HG03558 (cell line): ENCODE data around the gene CDPF1.

Experiments
- ATAC-seq: cut with Tn5 transposase; IDR thresholded peaks from one replicate; pipeline ENCODE4 v1.9.1; 2021; ENCODE audit warnings: moderate number of reproducible peaks; ENCODE audit not compliant: unreplicated experiment; ENCODE audit errors: extremely low read depth

The CDPF1 gene, protein sequence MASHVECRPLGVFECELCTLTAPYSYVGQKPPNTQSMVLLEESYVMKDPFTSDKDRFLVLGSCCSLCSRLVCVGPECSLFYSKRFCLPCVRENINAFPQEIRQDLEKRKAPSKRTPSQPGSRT

DNA sequence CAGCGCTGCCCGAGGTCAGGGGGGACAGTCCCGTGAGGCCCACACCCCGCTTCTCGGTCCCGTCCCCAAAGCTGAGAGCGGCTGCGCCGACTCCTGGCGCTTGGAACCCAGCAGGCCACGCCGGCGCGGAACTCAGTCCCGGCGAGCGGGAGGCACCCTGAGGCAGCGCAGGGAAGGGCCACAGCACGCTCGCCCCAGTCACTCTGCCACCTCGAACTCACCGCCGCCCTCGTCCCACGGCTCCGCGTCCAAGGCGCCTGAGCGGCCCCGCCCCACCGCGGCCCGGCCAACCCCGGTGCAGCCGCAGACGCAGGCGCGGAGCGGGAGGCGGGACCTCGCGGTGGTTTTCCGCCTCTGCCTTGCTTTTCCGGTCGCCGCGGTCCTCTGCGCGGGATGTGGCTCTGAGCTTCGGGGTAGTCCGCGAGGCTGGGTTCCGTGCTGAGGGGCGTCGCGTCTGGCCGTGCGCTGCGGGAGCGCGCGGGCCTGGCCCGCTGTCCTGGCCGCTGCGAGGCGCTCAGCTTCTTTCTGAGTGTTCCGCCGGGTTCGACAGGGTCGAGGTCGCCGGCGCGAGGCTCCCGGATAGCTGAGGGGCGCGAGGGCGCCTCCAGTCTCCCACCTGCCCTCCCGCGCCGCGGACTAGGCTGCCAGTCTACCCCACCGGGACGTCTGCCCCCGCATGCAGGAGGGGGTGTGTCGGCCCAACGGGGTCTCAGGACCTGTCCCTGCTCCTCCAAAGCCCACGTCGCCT is at the start of gene CDPF1:
CDPF1 (minus strand) TSS at position 259 of the 748 bp plus-strand sequence. CDS start 2,009 bp downstream, outside the sequence.
- peak; percentile 81 for ATAC-seq

DNA sequence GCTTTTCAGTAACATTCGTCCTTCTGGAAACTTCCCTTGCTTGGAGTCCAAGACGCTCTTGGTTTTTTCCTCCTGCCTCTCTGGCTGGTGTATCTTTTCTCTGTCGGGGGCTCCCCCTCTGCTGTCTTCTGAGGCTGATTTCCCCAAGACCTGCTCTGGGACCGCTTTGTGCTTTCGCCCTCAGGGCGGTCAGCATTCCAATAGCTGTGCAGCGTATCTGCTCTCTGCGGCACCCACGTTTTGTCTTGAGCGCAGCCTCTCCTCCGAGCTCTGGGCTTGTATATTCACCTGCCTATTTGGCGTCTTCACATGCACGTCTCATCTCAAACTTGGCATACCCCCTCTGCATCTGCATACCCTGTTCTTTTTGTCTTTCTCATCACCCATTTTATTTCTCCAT is 49.0 kb upstream of the CDPF1 start:
- no peak for ATAC-seq

DNA sequence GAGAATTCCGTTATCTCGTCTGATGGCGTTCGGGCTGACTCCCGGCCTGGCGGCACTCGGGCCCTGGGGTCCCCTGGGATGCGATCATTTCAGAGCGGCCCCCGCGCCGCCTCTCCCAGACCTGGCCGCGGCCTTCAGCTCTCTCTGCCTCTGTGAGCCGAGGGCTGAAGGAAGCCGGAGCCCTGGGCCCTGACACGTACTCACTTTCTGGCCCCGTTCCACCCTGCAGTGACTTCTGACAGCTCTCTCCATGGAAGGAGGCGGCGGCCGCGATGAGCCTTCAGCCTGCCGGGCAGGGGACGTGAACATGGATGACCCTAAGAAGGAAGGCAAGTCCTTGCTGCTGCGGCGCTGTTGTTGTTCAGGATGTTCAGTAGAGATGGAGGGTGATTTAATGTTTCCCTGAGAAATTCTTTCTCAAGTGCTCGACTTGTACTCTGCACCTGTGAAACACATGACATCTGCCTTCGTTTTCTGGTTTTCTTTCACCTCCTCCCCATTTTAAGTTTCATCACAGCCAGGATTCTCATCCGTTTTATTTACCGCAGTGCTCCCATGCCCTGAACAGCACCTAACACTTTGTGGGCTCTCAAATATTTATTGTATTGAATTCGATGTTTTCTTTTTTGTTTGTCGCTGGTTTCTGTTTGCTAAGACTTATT is 47.2 kb upstream of the CDPF1 start:
- ATAC-seq: no peak

DNA sequence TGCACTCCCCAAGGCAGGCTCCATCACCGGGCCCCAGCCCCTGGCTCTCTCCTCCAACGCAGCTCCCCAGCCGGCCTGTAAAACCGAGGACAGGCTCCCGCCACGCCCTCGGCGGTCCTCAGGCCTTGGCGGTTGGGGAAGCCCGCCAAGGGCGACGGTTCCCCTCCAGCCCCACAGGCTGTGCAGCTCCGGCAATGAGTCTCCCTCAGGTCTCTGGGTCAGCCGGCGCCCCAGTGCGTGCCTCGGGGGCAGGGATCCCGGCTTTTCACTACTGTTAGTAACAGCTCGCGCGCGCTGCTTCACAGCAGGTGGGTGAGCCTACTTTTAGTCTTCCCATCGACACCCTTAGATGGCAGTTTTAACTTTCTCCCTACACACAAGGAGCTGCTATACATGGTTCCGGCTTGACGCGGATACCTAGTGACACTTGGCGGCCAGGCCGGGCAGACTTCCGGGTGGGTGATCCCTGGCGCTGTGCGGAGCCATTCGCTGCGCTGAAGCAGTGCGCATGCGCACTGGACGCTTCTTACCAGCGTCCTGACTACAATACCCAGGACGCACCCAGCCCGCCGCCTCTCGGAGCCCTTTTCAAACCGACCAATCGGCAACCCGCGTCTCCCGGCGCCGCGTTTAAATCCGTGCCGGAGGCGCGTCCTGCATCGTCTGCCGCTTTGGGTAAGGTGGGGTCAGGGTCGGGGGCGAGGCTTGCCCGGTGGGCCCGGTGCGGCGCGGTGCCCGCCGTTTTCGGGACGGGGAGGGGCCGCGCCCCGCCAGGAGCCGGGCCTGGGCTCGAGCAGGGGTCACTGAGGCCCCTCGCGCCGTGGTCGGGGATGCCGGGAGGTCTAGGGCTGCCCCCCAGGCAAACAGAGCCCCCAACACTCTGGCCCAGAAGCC is 46.4 kb upstream of the CDPF1 start, which contains the start of gene GTSE1:
GTSE1 (plus strand) TSS at position 614 of the 894 bp plus-strand sequence. CDS start 531 bp downstream, outside the sequence.
- peak; percentile 72 for ATAC-seq

DNA sequence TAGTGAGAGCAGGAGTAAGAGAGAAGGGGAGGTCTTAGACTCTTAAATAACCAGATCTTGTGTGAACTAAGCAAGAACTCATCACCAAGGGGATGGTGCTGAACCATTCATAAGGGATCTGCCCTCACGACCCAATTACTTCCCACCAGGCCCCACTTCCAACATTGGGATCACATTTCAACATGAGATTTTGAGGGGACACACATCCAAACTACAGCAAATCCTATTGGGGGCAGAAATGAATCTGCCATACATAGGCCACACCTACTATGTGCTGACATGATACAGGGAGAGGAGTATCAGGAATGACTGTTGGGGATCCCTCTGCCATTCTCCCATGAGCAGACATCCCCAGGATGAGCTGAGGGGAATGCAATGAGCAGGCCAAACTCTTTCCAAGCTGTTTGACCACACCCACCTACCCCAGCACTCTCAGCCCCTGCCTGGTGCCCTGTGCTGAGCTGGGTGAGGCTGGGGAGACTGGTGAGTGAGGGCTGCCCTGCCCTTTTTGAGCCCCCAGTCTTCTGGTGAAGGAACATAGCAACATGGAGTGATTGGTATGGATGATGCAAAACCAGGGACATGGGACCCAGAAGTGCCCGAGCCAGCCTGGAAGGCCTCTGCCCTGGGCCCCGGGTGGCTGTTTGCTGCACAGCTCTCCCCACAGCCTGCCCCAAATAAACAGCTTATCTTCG is 45.3 kb upstream of the CDPF1 start:
- no peak for ATAC-seq

DNA sequence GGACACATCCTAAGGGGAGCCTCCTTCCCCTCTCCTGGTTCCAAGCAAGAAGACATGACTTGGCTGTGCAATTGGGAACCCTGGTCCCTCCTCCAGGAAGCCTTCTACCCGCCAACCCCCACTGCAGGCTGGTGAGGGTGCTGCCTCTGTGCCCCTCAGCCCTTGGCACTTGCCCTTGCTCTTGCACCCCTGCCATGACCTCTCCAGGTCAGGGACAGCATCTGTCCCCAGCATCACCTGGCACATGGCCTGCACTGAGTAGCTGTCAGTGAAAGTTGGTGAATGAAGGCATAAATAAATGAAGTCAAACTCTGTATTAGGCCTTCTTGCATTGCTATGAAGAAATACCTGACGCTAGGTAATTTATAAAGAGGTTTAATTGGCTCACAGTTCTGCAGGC is 44.7 kb upstream of the CDPF1 start:
- ATAC-seq: no peak

DNA sequence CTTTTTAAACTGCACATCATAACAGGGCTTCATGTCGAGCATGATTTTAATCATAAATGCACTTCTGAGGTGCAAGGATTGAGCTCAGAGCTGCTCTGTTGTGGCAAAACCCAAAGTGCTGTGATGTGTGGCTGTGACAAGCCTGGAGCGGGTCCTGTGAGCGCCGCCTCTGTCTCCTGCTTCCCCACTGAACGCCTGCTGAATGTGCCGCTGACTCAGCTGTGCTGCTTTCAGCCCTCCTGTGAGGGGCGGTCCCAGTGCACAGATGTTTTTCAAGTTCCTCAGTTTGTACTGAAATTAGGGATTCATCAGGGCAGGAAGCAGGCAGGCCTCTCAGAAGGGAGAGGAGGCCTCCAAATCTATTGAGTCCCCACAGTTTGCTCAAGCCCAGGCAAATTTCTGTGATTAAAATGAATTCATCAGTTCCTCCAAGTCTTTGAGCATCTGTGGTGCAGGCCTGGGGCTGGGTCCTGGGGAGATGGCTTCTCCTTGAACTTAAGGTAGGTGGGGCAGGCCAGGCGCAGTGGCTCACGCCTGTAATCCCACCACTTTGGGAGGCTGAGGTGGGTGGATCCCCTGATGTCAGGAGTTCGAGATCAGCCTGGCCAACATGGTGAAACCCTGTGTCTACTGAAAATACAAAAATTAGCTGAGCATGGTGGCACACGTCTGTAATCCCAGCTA is 43.6 kb upstream of the CDPF1 start:
- no peak for ATAC-seq

DNA sequence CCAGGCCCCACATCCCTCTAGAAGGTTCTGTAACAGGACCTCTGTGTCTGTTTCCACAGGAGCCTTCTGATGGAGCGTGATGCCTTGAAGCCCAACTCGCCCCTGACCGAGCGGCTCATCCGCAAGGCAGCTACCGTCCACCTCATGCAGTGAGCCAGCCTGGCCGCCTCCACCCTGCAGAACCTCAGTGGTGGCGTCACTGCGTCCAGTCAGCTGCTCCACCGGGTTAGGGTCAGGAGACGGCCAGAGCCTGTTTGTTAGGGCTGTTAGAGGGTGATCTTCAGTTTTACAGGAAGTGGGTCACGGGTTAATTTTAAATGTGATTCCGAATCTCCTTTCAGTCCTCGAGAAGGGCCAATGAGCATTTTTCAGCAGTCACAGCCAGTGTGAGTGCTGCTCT is 42.6 kb upstream of the CDPF1 start:
- ATAC-seq: no peak

DNA sequence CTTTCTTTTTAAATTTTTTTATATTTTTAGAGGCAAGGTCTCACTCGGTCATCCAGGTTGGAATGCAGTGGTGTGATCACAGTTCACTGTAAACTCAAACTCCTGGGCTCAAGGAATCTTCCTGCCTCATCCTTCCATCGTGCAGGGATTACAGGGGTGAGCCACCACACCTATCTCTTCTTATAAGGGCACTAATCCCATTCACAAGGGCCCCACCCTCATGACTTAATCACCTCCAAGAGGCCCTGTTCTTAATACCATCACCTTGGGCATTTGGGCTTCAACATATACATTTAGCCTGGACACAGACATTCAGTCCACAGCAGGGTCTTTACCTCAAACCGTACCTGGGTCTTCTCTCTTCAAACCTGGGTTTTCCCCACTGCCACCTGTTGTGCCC is 42.1 kb upstream of the CDPF1 start:
- no peak for ATAC-seq

DNA sequence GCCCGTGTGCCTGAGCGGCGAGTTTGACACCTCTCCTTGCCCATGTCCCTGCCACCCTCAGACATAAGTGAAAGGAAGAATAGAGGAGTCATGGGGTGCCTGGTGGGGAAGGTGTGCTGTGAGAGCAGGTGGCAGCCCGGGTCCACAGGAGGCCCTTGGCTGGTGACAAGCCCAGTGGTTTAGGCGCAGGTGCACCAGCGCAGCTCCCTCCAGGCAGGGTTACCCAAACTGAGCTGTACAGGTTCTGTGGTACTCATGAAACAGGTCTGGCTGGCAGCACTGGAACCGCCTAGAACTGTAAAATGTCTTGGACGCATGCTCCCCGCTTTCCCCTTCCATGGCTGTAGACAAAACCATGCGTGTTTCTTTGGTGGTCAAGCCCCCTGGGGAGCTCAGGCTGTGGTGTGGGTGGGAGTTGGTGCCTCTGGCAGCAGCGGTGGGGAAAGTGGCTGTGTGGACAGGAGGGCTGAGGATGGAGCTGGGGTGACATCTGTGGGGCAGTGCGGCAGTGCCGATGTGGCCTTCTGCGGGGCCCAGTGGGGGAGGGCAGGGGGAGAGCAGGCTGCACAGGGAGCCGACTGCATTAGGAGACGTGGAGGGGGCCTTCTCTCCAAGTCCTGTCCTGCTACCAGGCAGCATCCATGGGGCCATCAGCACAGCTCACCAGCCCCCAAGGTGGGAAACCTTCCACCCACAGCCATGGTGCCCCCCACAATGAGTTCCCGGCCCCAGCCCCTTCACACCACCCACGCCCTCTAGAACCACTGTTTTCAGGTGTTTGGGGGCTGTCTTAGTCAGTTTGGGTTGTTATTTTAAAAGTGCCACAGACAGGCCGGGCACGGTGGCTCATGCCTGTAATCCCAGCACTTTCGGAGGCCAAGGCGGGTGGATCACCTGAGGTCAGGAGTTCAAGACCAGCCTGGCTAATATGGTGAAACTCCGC is 41.0 kb upstream of the CDPF1 start:
- ATAC-seq: no peak

DNA sequence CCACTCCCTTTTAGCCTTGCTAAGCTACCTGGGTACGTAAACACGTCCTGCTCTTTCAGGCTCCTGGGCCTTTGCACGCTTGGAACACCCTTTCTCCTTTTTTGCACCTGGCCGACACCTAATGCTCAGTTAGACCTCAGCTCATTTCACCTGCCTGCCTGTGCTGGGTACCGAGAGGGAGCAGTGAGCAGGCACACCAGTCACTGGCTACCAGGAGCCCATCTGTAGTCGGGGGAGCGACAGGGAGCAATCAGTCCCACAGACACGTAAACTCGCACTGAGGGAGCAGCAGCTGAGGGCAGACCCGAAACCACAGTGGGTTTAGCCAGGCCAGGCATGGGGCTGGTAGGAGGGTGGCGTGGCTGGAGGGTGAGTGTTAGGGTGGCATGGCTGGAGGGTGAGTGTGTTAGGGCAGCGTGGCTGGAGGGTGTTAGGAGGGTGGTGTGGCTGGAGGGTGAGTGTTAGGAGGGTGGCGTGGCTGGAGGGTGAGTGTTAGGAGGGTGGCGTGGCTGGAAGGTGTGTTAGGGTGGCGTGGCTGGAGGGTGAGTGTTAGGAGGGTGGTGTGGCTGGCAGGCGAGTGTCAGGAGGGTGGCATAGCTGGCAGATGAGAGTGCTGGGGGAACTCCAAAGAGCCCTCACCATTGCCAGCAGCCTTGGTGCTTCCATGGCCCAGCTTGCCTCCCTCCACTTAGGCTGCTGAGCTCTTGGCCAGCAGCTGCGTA is 40.2 kb upstream of the CDPF1 start:
- ATAC-seq: no peak

DNA sequence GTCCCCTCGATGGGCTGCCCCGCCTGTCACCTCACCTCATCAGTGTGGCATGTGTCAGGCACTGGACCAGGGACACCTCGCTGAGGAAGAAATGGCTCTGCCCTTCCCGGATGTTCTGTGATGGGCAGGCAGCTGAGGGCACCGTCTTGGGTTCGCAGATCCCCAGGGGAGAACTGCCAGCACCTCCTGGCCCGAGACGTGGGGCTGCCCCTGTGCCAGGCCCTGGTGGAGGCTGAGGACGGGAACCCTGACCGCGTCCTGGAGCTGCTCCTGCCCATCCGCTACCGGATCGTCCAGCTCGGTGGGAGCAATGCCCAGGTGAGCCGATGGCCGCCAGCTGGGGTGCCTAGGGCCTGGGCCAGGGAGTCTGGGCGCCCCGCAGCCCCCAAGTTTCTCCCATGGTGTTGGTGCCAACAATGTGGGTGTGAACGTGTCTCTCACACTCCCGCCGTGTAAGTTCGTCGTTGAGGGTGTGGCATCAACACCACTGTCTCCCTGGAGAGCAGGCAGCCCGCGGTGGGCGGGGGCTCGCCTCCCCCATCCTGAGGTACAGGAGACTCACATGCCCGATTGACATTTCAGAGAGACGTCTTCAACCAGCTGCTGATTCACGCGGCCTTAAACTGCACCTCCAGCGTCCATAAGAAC is 39.3 kb upstream of the CDPF1 start:
- ATAC-seq: no peak

DNA sequence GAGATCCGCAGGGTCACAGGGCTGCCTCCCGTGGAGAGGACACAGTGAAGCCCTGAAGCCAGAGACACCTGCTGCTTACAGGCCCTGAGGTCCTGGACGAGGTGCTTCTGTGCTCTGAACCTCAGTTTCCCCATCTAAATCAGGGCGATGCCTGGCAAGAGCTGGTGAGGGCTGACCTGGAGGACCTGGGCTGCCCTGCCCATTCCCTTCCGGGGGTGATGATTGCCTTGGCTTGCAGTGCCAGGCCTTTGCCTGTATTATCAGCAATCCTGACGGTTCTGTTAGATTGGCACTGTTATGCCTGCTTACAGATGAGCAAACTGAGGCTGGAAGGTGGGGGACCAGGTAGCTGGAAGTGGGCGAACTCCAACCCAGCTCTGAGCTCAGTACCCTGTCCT is 38.8 kb upstream of the CDPF1 start:
- ATAC-seq: no peak

DNA sequence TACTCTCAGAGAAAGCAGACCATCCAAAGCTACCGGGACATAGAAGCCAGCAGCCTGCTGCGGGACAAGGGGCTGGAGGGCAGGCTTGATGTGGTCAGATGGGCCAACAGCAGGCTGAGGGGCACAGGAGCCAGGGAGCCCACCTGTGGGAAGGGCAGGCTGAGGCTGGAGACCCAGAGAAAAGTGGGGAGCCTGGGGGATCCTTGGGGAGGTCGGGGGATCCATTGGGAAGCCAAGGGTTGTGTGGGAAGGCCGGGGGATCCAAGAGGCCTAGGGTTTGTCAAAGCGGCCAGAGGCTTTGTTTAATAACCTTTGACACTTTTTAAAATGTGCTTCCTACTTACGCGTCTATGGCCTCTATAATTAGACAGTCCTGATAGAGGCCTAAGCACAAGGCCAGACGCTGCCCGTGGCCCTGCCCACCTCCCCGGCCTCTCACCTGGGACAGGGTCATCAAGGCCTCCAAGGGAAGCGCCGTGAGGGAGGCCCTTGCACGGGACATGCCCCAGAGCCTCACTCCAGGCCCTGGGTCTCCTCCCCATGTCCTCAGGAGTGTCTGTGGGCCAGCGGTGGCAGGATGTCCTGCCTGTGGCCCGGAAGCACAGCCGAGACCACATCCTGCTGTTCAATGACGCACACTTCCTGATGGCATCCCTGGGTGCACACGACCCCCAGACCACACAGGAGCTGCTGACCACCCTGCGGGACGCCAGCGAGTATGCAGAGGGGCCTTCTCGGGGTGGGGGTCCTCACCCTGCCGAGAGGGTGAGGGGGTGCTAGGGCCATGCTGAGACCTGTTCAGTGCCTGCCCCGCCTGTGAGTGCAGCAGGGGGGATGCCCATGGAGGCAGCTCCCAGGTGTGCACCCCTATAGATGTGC is 38.0 kb upstream of the CDPF1 start:
- peak; percentile 65 for ATAC-seq

DNA sequence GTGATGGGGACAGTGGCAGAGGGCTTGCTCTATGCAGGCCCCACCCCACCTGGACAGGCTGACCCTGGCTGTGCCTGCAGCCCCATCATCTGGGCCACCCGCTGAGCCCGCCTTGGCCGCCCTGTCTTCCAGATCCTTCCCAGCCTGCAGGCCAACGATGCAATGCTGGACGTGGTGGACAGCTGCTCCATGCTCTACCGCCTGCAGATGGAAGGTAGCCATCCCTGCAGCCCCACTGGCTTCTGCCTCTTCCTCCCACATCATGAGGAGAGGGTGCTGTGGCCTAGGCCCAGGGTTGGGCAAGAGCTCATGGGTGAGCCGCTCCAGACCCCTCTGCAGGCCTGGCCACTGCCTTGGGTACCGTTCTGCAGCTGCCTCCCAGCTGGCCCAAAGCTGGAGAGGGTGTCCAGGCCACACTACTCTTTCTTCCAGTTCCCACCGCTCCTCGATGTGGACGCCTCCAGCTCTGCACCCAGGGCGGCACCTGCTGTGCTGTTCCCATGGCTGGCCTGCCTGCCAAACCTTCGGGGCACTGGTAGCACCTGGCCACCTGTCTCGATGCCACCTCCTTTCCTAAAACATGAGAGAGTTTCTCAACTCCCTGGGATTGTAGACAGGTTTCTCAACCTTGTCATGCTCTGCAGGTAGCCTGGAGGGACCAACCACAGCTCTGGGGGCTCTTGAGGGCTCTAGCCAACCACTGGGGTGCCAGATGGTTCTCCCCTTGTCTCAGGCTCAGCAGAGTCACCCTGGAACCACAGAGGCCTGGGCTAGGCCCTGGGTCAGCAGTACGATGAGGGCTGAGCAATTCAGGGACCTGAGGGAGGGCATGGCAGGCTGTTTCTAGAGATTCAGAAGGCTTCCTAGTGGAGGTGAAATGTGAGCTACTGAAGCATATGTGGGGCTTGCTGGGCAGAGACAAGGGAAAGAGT is 37.1 kb upstream of the CDPF1 start:
- ATAC-seq: no peak
